GM12892 (cell line): ENCODE measurements around the gene AIP.

Source experiments
- POLR2A ChIP-seq: IDR thresholded peaks from 2 replicates; pipeline ENCODE4 v1.6.1; 2011; ENCODE audit warnings: low read depth, low read length, control low read depth
- POLR2AphosphoS5 ChIP-seq: IDR thresholded peaks from 2 replicates; pipeline ENCODE4 v1.6.1; 2011; ENCODE audit warnings: low read depth, low read length, control low read depth
- TAF1 ChIP-seq: IDR thresholded peaks from 2 replicates; pipeline ENCODE4 v1.6.1; 2011; ENCODE audit warnings: low read depth, mild to moderate bottlenecking, control low read depth, low read length, borderline replicate concordance

DNA sequence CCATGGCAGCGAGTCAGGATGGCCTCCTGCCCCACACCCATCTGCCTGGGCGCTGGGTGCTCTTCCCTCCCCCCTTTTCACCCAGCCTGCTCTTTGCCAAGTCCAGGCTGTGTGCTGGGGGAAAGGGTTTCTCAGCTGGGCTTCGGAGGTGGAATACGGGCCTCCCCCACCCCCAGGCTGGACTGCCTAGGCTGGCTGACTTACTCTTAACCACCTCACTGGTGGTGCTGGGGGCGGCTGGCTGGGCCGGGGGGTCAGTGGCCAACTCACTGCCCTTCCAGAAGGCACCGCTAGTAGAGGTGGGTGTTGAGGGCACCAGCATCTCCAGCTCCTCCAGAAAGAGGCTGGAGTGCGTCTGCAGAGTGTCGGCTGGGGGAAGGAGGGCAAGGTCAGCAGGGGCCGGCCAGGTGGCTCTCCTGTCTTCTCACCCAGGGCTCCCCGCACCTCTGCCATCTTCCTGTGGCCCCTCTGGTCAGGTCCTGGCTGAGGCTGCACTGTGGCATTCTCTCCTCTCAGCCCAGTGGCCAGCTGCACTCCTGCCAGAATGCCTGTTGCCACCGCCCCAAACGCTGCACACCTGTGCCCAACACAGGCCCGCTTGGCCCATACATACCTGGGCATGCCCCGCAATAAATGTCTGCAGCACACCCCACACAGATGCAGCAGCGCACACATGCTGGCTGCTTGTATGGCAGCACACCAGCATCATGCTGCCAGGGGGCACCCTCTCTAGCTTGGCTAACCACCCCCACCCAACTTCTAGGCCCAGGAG is 12.6 kb downstream of the AIP start:
- TF ChIP-seq POLR2A (no peak), POLR2AphosphoS5 (no peak), TAF1 (no peak)
